ENCODE results near the gene TCP11.

The TCP11 gene

DNA sequence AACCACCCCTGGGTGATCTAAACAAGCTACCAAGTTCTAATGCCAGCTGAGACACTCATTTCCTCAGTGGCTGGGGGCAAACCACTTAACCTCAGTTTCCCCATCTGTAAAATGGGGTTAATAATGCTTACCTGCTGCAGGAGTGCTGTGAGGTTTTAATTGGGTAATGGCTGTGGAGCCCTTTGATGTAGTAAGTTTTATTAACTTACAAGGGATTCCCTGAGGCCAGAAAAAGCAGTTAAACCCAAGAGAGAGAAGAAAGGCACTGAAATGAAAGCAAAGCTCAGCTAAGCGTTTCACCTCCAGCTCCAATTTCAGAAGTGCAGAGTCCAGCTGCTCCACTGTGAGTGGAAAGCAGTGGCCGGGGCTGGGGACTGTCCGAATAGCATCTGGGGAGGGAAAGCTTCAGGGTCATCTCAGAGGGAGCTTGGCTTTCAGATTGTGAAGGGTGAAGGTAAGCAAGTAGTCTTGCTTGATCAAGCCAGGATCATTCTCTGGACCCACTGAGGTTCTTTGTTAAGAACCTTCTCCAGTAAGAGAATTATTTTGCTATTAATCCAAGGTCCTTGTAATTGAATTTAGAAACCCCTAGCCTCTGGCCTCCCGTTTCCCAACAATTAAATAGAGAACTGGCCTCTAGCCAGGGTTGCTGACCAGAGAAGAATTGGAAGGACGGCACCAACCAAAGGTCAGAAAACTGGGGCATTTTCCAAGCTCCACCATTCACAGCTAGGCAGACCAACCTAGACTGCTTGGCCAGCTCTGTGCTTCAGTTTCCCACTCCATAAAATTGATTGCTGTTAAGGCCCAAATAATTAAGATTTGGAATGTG, 20.9 kb upstream of the TCP11 start:
- H3K4me3 ChIP-seq (ENCODE audit: low read depth, low read length): no peak overlapping the region
- no peaks in the 10 kb centered on the region for H3K27me3 ChIP-seq (ENCODE audit: insufficient read depth, low read length)
- H3K36me3 ChIP-seq (ENCODE audit: insufficient read depth, low read length): no peaks in the 10 kb centered on the region
- no peak overlapping the region for H2AFZ ChIP-seq (ENCODE audit: low read length, unreplicated experiment)
- H3K79me2 ChIP-seq (ENCODE audit: control insufficient read depth, insufficient read depth, low read length, unreplicated experiment): no peaks in the 10 kb centered on the region
- H3K4me1 ChIP-seq (ENCODE audit: control insufficient read depth, insufficient read depth, low read length, unreplicated experiment): peaks cover 28% of the 10 kb centered on the region
- H3K27ac ChIP-seq (ENCODE audit: low read depth, low read length): no peak overlapping the region

- Histone ChIP-seq H3K27ac (ENCODE audit: low read depth, low read length) (no peak overlapping the region), H2AFZ (ENCODE audit: low read length, unreplicated experiment) (no peak overlapping the region), H3K27me3 (ENCODE audit: insufficient read depth, low read length) (no peaks in the 10 kb centered on the region), H3K36me3 (ENCODE audit: insufficient read depth, low read length) (no peaks in the 10 kb centered on the region), H3K79me2 (ENCODE audit: control insufficient read depth, insufficient read depth, low read length, unreplicated experiment) (no peaks in the 10 kb centered on the region), H3K4me3 (ENCODE audit: low read depth, low read length) (no peak overlapping the region), H3K4me1 (ENCODE audit: control insufficient read depth, insufficient read depth, low read length, unreplicated experiment) (peaks cover 22% of the 10 kb centered on the region)
Measured at GRCh38 chr6:35161266-35161665, 20.1 kb upstream of the TCP11 start.

- Histone ChIP-seq H3K79me2 (ENCODE audit: control insufficient read depth, insufficient read depth, low read length, unreplicated experiment) (no peaks in the 10 kb centered on the region), H2AFZ (ENCODE audit: low read length, unreplicated experiment) (no peak overlapping the region), H3K4me3 (ENCODE audit: low read depth, low read length) (no peak overlapping the region), H3K27ac (ENCODE audit: low read depth, low read length) (no peak overlapping the region), H3K27me3 (ENCODE audit: insufficient read depth, low read length) (no peaks in the 10 kb centered on the region), H3K36me3 (ENCODE audit: insufficient read depth, low read length) (no peaks in the 10 kb centered on the region), H3K4me1 (ENCODE audit: control insufficient read depth, insufficient read depth, low read length, unreplicated experiment) (peaks cover 19% of the 10 kb centered on the region)
Measured at GRCh38 chr6:35160642-35161041, 19.5 kb upstream of the TCP11 start.

GRCh38 chr6:35158520-35158919, 17.4 kb upstream of the TCP11 start:
- H2AFZ ChIP-seq (ENCODE audit: low read length, unreplicated experiment): no peak overlapping the region
- H3K79me2 ChIP-seq (ENCODE audit: control insufficient read depth, insufficient read depth, low read length, unreplicated experiment): no peaks in the 10 kb centered on the region
- peaks cover 24% of the 10 kb centered on the region for H3K4me1 ChIP-seq (ENCODE audit: control insufficient read depth, insufficient read depth, low read length, unreplicated experiment)
- H3K27me3 ChIP-seq (ENCODE audit: insufficient read depth, low read length): no peaks in the 10 kb centered on the region
- H3K36me3 ChIP-seq (ENCODE audit: insufficient read depth, low read length): no peaks in the 10 kb centered on the region
- no peak overlapping the region for H3K27ac ChIP-seq (ENCODE audit: low read depth, low read length)
- H3K4me3 ChIP-seq (ENCODE audit: low read depth, low read length): no peak overlapping the region

DNA sequence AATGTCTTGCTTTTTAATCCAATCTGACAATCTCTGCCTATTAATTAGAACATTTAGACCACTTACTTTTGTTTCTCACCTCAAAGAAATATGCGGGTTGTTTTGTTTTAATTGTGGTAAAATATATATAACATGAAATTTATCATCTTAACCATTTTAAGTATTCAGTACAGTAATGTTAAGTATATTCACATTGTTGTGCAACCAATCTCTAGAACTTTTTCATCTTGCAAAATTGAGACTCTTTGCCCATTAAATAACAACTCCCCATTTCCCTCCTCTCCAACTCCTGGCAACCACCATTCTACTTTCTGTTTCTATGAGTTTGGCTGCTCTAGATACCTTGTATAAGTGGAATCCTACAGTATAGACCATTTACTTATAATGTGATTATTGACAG, 13.8 kb upstream of the TCP11 start:
- Histone ChIP-seq H3K4me3 (ENCODE audit: low read depth, low read length) (no peak overlapping the region), H3K79me2 (ENCODE audit: control insufficient read depth, insufficient read depth, low read length, unreplicated experiment) (no peaks in the 10 kb centered on the region), H3K4me1 (ENCODE audit: control insufficient read depth, insufficient read depth, low read length, unreplicated experiment) (peaks cover 31% of the 10 kb centered on the region), H3K36me3 (ENCODE audit: insufficient read depth, low read length) (no peaks in the 10 kb centered on the region), H2AFZ (ENCODE audit: low read length, unreplicated experiment) (no peak overlapping the region), H3K27ac (ENCODE audit: low read depth, low read length) (peak overlapping the region; percentile 17; the same call in 1 of the 2 replicates), H3K27me3 (ENCODE audit: insufficient read depth, low read length) (no peaks in the 10 kb centered on the region)

DNA sequence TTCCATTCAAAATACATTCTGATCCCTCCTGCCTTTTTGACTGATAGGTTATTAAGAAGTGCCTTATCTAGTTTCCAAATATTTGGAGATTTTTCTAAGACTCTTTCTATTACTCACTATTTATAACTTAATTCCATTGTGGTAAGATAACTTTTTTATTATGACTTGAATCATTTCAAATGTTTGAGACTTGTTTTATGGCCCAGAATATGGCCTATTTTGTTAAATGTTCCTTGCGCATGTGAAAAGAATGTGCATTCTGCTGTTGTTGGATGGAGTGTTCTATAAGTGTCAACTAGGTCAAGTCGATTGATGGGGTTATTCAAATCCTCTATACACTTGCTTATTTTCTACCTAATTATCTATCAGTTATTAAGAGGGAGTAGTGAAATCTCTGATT, 13.1 kb upstream of the TCP11 start:
- Histone ChIP-seq H3K36me3 (ENCODE audit: insufficient read depth, low read length) (no peaks in the 10 kb centered on the region), H3K4me3 (ENCODE audit: low read depth, low read length) (no peak overlapping the region), H3K79me2 (ENCODE audit: control insufficient read depth, insufficient read depth, low read length, unreplicated experiment) (no peaks in the 10 kb centered on the region), H3K4me1 (ENCODE audit: control insufficient read depth, insufficient read depth, low read length, unreplicated experiment) (peaks cover 32% of the 10 kb centered on the region), H3K27ac (ENCODE audit: low read depth, low read length) (peak overlapping the region; percentile 62), H2AFZ (ENCODE audit: low read length, unreplicated experiment) (peak overlapping the region; percentile 37), H3K27me3 (ENCODE audit: insufficient read depth, low read length) (no peaks in the 10 kb centered on the region)

GRCh38 chr6:35152067-35152707, 11.0 kb upstream of the TCP11 start:
- no peaks in the 10 kb centered on the region for H3K27me3 ChIP-seq (ENCODE audit: insufficient read depth, low read length)
- no peaks in the 10 kb centered on the region for H3K79me2 ChIP-seq (ENCODE audit: control insufficient read depth, insufficient read depth, low read length, unreplicated experiment)
- no peak overlapping the region for H2AFZ ChIP-seq (ENCODE audit: low read length, unreplicated experiment)
- peak overlapping the region; percentile 6; the same call in 1 of the 2 replicates for H3K27ac ChIP-seq (ENCODE audit: low read depth, low read length)
- H3K4me1 ChIP-seq (ENCODE audit: control insufficient read depth, insufficient read depth, low read length, unreplicated experiment): peaks cover 53% of the 10 kb centered on the region
- no peaks in the 10 kb centered on the region for H3K36me3 ChIP-seq (ENCODE audit: insufficient read depth, low read length)
- no peak overlapping the region for H3K4me3 ChIP-seq (ENCODE audit: low read depth, low read length)

DNA sequence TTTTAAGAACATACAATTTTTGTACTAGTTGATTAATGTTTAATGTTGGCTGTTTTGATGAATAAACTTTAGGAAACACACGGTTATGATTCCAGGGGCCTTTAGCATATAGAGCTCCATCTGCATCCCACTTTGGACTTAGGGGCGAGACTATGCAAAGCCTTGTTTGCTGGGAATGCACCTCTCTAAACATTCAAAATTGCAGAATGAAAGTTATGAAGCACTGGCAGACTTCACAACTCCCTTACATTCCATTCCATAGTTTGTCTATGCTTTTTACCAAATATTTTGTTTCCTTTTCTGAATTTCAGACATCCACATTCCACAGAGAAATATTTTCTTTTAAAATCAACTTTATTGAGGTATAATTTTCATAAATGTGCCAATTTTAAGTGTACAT, 10.3 kb upstream of the TCP11 start:
- no peak overlapping the region for H3K4me3 ChIP-seq (ENCODE audit: low read depth, low read length)
- H3K27ac ChIP-seq (ENCODE audit: low read depth, low read length): peak overlapping the region; percentile 5; the same call in 1 of the 2 replicates
- no peaks in the 10 kb centered on the region for H3K36me3 ChIP-seq (ENCODE audit: insufficient read depth, low read length)
- no peaks in the 10 kb centered on the region for H3K79me2 ChIP-seq (ENCODE audit: control insufficient read depth, insufficient read depth, low read length, unreplicated experiment)
- peaks cover 59% of the 10 kb centered on the region for H3K4me1 ChIP-seq (ENCODE audit: control insufficient read depth, insufficient read depth, low read length, unreplicated experiment)
- H3K27me3 ChIP-seq (ENCODE audit: insufficient read depth, low read length): no peaks in the 10 kb centered on the region
- no peak overlapping the region for H2AFZ ChIP-seq (ENCODE audit: low read length, unreplicated experiment)

DNA sequence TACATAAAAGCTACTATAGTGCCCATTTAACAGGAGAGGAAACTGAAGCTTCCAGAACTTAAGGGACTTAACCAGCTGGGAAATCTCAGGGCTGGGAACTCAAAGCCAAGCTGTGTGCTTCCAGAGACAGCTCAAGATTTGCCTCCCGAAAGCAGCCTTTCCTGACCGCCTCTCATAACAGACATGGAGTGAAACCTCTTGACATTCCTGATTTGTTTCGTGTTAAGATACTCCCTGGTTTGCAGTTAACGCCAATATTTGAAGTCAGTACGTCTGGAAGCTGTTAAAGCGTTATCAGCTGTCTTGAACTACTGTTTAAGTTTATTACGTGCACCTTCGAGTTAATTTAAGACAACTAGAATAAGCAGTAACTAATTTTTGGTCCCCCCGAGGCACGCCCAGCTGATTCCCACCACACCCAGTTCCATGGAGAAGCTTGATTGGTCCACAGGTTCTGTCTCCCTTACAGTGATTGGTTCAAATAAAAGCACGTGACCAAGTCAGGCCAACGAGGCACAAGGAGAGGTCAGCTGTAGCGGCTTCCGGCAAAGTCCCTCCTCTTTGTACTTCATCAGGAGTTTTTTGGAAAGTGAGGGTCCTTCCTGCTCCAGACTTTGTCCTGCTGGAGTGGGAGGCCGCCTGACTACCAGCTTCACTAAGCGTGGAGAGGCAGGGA, 8.9 kb upstream of the TCP11 start:
- no peak overlapping the region for H2AFZ ChIP-seq (ENCODE audit: low read length, unreplicated experiment)
- no peaks in the 10 kb centered on the region for H3K79me2 ChIP-seq (ENCODE audit: control insufficient read depth, insufficient read depth, low read length, unreplicated experiment)
- no peaks in the 10 kb centered on the region for H3K36me3 ChIP-seq (ENCODE audit: insufficient read depth, low read length)
- no peak overlapping the region for H3K4me3 ChIP-seq (ENCODE audit: low read depth, low read length)
- H3K27ac ChIP-seq (ENCODE audit: low read depth, low read length): no peak overlapping the region
- H3K4me1 ChIP-seq (ENCODE audit: control insufficient read depth, insufficient read depth, low read length, unreplicated experiment): peaks cover 57% of the 10 kb centered on the region
- no peaks in the 10 kb centered on the region for H3K27me3 ChIP-seq (ENCODE audit: insufficient read depth, low read length)

DNA sequence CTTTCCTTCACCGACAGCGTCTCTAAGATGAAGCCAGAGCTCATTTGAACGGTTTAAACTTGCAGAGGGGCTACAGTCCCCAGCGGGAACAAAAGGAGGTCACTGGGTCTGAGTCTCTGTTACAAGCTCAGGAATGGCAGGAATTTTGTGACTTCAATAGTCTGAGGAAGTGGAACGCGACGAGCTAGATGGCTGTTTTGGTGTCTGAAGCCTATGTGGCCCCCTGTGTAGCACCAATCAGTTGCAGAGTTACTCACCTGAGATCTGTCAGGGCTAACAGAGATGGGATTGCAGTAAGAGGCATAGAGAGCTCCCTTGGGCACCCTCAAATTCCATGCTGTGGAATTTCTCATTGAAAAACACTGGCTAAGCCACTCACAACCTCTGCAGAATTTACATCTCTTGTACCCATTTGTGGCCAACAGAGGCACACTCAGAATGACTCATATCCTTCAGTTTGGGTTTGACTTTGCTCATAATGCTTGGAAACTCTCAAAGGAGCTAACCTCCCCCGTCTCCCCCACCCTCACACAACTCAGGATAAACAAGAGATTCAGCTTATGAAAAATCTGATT, 7.1 kb upstream of the TCP11 start:
- peaks cover 49% of the 10 kb centered on the region for H3K4me1 ChIP-seq (ENCODE audit: control insufficient read depth, insufficient read depth, low read length, unreplicated experiment)
- no peaks in the 10 kb centered on the region for H3K79me2 ChIP-seq (ENCODE audit: control insufficient read depth, insufficient read depth, low read length, unreplicated experiment)
- no peaks in the 10 kb centered on the region for H3K27me3 ChIP-seq (ENCODE audit: insufficient read depth, low read length)
- peak overlapping the region; percentile 59 for H3K27ac ChIP-seq (ENCODE audit: low read depth, low read length)
- H3K4me3 ChIP-seq (ENCODE audit: low read depth, low read length): peak overlapping the region; percentile 19
- H2AFZ ChIP-seq (ENCODE audit: low read length, unreplicated experiment): peak overlapping the region; percentile 44
- no peaks in the 10 kb centered on the region for H3K36me3 ChIP-seq (ENCODE audit: insufficient read depth, low read length)

Measured in ACC112 (cell line).